ENCODE data around the gene SLC1A7.

Gene SLC1A7

DNA sequence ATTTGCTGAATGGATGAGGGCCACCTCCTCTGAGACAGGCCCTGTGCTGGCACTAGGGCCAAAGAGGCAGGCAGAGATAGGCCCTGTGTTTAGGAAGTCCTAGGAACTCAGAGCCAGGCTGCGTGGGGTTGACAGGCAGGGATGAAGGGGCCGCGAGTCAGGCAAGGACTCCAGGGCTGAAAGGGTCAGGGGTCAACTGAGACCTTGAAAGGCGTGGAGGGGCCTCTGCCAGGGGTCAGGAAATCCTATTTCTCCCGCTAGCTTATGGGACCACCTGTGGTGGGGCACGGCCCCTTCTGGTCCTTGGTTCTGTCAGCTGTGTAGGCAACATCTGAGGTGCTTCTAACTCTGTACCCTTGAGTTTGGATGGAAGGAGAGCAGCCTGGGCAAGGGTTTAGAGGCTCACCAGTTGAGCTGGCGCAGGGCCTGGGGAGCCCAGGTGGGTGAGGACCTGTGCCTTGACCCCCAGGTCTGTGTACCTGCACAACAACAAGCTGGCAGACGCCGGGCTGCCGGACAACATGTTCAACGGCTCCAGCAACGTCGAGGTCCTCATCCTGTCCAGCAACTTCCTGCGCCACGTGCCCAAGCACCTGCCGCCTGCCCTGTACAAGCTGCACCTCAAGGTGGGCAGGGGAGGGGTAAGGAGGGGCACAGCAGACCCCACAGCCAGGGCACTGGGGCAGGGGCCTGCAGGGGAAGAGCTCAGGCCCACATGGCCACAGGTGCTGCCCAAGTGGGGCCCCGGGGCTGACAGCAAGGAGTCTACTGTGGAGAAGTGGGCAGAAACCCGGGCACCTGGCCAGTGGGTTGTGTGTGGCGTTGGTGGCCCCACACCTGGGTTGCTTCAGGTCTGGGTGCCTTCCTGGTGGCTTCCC, 65.5 kb downstream of the SLC1A7 start:
- DNase-seq (ENCODE audit: low read depth in 2 of 2, low spot score in 1 of 2) = no peak

DNA sequence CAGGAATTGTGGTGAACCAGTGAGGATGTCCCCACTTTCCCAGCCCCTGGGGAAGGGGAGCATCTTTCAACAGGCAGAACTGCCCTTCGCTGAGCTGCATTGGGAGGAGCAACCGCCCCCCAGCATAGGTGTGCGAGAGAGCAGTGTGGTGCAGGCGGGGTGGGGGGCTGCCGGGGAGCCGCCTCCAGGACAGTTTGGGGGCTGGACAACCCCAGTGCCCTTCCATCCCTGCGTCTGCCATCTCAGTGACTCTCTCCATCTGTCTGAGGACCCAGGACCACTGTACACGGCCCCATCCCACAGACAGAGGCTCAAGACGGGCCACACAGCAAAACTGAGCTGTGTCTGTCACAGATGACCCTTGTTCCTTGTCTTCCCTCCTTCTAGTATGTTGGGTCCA, 66.3 kb downstream of the SLC1A7 start:
- DNase-seq (ENCODE audit: low read depth in 2 of 2, low spot score in 1 of 2) = no peak

DNA sequence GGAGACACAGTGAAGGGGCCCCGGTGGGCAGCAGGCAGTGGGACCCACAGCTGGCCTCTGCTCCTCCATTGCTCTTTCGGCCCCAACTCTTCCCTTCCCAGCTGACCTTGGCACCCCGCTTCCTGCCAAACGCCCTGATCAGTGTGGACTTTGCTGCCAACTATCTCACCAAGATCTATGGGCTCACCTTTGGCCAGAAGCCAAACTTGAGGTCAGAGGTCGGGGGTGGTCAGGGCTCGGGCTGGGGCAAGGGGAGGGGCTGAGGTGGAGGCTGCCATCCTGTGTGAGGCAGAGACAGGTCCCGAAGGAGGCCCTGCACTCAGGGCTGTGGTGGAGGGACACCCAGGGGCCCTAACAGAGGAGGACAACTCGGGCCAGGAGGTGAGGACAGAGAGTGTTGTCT, 66.7 kb downstream of the SLC1A7 start:
- no peak for DNase-seq (ENCODE audit: low read depth in 2 of 2, low spot score in 1 of 2)

DNA sequence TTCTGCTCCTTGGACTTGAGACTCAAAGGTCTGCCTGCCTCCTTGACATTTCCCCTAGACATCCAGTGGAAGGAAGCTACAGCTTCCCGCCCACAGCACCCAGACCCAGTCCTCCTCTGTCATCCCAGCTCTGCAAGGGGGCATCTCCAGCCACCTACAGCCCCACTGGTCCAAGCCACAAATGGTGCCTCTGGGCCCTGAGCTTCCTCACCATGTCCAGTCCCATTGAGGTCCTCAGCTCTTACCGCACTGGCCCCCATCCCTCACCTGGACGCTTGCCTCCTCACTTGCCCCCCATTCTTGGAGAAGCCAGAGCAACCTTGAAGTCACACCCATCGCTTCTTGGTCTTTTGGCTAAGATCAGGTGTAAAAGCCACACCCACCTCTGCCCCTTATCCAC, 67.2 kb downstream of the SLC1A7 start:
- DNase-seq (ENCODE audit: low read depth in 2 of 2, low spot score in 1 of 2) = no peak

DNA sequence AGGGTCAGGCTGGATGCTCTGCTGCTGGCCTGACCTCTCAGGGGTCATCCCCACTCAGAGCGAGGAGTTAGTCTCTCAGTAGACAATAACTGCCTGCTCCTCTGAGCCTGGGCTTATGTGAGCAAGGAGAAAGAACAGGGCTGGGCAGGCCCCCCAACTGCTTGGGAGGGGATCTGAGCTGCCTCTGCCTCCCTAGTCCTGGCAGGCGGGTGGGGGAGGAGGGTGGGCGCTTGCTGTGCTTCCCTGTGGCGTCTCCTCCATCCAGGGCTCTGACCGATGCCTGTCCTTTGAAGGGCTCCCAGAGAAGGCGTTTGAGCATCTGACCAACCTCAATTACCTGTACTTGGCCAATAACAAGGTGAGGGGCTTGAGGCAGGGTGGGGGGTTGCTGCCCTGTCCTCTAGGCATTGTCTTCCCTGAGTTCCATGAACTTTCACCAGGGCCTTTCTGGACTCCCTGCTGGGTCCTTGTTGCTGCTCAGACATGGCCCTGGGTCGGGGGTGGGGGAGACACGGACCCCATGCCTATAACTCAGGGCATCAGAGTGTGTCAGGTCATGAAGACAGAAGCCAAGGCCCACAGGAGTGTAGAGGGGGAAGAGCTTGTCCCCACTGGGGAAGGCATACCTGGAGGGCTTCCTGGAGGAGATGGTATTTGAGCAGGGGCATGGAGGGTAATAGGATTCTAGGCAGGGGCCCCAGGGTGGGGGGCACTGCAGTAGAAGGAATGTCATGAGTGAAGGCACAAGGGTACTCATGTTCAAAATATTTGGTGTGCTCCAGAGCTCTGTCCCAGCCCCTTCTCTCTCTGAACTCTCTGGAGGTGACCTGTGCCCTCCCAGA, 67.9 kb downstream of the SLC1A7 start:
- no peak for DNase-seq (ENCODE audit: low read depth in 2 of 2, low spot score in 1 of 2)

DNA sequence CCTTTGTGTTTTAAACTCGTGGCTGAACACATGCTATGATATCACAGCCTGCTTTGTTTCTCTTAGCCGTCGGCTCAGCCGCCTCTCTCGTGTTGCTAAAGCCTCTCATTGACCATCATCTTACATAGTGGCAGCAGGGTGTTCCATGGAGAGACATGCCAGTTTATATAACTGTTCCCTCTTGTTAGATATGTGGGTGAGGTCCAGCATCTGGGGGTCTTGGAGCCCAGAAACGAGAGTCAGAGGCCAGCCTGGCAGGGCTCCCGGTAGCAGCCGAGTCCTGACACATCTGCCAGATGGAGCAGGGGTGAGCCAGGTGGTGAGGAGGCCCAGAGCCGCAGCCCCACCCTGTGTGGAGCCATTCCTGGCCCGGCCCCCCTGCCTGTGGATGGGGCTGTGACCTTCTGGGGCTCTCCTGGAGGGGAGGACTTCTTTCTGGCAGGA, 68.5 kb downstream of the SLC1A7 start:
- no peak for DNase-seq (ENCODE audit: low read depth in 2 of 2, low spot score in 1 of 2)

DNA sequence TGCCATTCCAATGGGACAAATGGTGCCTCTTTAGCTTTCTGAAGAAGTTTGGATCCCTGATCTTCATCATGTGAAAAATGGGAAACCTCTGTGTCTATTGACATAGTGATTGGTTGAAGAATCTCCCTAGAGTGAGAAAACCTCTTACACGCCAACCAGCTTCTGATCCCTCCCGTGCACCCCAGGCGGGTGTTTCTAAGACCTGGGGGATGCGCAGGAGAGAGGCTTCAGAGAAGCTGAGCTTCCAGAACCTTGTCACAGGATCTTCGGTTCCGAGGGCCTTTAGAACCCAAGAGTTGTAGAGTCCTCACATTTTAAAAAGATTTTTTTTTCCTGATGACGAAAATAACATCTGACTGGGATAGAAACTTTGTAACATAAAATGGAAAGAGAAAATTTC, 69.2 kb downstream of the SLC1A7 start:
- DNase-seq (ENCODE audit: low read depth in 2 of 2, low spot score in 1 of 2) = no peak

DNA sequence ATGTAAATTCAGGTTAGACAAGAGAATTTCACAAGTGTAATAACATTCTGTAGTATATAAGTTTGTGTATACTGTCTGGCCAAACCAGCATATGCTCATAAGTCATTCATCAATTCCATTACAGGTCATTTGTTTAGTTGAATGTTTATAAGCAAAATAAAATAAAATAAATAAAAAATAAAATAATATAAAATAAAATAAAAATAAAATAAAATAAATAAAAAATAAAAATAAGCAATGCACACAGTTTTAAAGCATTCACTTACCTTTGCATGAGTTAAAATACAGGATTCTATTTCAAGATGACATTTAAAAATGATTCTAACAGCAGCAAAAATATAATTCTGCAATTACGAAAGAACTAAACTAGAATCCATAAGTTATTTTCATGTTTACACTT, 70.5 kb downstream of the SLC1A7 start:
- DNase-seq (ENCODE audit: low read depth in 2 of 2, low spot score in 1 of 2) = no peak

DNA sequence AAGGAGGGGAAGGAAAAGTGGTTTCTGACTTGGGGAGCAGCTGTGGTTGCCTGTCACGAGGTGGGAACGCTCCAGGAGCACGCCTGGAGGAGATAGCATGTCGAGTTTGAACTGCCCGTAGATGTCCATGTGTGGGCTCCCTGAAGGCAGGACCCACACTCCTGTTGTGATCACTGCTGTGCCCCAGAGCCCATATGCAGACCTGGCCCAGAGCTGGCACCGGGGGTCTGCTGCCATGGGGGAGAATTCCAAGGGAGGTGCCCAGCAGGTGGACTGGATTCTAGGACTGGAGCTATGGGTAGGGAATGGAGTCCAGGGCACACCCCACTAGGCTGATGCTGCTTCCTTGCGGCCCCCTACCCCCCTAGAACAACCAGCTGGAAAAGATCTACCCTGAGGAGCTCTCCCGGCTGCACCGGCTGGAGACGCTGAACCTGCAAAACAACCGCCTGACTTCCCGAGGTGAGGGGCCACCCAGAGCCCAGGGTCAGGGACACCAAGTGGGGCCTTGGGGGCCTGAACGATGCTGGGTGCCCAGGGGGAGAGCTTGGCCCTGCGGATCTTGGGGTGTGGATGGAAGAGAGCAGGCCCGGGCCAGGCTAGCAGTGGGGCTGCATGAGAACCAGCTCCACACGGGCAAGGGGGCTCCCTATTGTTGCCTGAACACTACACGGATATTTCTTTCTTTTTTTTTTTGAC, 71.1 kb downstream of the SLC1A7 start:
- DNase-seq (ENCODE audit: low read depth in 2 of 2, low spot score in 1 of 2) = no peak

DNA sequence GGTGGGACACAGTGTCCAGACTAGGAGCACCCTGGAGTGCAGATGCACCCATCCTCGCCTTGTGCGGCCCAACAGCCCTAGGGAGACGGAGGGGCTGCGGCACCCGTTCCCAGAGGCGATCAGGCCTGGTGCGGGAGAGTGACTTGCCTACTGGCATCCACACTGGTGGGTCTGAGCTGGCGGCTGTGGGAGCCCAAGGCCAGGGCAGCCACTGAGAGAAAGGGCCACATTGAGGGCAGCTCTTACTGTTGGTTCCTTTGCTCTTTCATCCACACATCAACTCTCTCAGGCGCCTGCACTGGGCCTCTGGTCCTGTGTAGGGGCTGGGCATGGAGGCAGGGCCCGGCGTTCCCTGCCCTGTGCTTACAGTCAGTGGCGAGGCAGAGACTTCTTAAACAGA, 71.8 kb downstream of the SLC1A7 start:
- no peak for DNase-seq (ENCODE audit: low read depth in 2 of 2, low spot score in 1 of 2)

DNA sequence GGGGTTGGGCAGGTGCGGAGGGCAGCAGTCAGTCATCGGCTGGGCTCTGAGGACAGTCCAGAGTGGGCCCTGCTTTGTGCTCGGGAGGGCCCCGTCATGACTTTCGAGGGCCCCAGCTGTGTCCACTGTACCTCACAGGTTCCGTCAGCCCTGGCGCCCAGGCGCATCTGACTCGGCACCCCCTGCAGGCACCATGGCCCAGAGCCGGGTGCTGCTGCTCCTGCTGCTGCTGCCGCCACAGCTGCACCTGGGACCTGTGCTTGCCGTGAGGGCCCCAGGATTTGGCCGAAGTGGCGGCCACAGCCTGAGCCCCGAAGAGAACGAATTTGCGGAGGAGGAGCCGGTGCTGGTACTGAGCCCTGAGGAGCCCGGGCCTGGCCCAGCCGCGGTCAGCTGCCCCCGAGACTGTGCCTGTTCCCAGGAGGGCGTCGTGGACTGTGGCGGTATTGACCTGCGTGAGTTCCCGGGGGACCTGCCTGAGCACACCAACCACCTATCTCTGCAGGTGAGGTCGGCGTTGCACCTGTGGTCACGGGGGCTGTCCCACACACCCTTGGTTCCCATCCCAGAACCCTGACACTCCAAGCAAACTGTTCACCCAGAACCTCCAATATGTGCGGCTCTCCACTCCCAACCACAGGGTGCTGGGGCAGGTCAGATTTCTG, 72.6 kb downstream of the SLC1A7 start:
- no peak for DNase-seq (ENCODE audit: low read depth in 2 of 2, low spot score in 1 of 2)

DNA sequence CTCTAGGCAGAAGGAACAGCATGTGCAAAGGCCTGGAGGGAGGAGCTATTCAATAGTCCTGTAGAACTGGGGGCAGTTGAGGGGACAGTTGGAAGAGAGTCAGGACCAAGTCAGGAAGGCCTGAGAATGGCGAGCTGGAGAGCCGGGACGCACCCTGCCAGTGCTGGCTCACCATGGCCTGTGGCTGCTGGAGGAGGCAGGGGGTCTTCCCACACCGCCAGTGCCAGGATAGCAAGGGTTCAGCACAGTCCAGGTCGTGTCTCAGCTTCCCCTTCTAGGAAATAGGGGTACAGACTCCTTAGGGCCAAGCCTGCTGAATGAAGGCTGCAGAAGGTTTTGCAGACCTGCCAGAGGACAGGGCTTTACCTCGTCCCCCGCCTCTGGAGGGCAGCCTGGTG, 73.2 kb downstream of the SLC1A7 start:
- DNase-seq (ENCODE audit: low read depth in 2 of 2, low spot score in 1 of 2) = no peak

DNA sequence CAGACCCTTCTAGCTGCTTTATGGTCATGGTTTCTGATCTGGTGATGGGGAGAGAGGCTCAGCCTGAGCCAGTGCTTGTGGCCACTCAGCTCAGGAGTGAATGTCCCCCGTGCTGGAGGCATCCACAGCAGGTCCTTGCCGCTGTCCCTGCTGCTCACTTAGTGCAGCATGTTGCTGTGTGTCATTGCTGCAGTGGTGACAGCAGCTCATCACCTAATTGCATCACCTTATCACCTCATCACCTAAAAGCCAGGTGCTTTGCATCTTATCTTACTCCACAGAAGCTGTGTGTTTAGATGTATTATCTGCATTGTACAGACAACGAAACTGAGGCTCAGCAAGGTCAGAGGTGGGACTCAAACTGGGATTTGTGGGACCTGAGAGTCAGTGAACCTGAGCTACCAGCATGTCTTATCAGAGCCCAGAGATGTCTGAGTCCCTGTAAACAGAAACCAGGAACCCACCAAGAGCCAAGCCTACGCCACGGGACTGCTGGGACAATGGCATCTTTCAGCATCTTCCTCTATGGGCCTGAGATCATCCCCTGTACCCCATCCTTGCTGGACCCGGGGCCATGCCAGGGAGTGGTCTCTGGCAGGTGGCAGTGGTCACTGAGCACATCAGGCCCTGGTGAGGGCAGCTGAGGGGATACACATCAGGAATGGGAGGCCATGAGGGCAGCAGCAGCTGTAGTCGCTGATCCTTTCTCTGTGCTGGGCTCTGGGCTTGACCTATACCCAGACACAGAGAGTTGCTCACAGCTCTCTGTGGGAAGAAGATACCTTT, 73.9 kb downstream of the SLC1A7 start:
- no peak for DNase-seq (ENCODE audit: low read depth in 2 of 2, low spot score in 1 of 2)

DNA sequence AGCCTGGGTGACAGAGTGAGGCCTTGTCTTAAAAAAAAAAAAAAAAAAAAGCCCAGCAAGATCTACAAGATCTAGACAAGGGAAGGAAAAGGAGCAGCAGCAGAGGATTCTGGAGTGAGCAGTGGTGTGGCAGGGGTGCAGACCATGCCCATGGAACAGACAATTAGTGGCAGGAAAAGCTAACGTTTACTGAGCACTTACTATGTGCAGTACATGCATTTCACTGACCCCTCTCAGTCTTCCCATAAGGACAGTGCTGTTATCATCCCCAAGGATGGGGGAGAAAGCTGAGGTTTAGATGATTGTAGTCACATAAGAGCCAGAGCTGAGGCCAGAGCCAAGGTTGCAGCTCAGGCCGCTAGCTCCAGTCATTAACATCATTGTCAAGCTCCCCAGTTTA, 74.6 kb downstream of the SLC1A7 start:
- no peak for DNase-seq (ENCODE audit: low read depth in 2 of 2, low spot score in 1 of 2)

DNA sequence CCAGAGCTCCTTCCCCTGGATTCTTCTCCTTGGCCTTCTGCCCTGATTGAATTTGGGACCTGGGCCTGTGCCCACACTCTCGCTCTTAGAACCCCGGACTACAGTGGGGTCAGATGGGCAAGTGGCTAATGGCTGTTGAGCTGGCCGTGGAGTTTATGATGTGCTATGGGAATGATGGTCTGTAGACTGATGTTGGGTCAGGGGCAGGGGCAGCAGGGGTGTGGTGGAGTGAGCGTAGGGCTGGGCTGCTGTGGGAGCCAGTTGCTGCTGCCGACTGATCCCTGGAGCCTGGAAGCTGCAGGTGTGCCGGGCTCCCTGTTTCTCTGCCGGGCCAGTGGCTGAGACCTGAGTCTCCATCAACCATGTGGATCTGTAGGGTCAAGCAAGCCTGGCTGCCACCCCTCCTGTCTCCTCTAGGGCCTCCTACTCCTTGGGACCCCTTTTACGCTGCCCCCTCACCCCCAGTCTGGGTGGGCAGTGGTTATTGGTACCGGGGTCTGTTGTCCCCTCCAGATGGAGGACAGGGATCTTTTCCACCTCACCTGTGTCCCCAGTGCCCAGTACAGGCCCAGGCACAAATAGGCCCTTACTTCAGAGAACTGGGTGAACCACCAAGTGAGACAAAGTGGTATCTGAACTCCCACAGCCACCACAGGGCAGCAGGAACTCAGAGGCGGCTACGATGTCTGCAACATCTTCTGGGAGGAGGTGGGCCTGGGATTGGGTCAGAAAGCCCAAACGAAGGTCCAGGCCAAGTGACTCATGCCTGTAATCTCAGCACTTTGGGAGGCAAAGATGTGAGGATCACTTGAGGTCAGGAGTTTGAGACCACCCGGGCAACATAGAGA, 75.3 kb downstream of the SLC1A7 start:
- no peak for DNase-seq (ENCODE audit: low read depth in 2 of 2, low spot score in 1 of 2)

DNA sequence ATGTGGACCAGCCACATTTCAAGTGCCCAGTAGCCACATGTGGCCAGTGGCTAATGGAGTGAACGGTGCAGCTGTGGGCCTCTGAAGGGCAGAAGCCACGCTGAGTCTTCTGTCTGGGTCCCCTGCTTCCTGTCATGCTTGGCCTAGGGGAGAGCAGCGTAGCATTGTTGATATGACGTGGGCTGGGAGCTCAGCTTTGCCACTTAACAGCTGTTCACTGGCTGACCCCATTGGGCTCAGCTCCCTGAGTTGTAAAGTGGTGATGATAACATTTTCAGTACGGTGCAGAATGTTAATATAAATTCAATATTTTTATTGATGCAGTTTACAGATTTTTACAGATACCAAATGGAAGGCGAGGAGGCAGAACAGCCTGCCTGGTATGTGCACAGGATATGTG, 76.0 kb downstream of the SLC1A7 start:
- no peak for DNase-seq (ENCODE audit: low read depth in 2 of 2, low spot score in 1 of 2)

DNA sequence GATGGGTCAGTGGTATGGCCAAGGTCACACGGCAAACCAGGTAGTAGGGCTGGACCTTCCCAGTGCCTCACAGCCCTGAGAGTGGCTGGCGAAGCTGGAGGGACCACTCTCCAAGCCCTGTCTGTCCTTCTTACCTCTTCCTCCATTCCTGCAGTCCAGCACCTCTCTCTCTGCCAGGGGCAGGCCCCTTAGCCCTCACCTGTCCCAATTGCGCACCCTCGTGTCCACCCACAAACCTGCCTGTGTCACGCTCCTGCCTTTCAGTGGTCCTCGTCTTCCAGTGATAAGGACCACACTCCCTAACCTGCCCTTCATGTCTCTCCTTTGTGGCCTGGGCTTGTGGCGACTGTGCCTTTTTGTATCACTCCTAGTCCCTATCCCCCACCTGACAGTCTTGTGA, 77.0 kb downstream of the SLC1A7 start:
- DNase-seq (ENCODE audit: low read depth in 2 of 2, low spot score in 1 of 2) = no peak

DNA sequence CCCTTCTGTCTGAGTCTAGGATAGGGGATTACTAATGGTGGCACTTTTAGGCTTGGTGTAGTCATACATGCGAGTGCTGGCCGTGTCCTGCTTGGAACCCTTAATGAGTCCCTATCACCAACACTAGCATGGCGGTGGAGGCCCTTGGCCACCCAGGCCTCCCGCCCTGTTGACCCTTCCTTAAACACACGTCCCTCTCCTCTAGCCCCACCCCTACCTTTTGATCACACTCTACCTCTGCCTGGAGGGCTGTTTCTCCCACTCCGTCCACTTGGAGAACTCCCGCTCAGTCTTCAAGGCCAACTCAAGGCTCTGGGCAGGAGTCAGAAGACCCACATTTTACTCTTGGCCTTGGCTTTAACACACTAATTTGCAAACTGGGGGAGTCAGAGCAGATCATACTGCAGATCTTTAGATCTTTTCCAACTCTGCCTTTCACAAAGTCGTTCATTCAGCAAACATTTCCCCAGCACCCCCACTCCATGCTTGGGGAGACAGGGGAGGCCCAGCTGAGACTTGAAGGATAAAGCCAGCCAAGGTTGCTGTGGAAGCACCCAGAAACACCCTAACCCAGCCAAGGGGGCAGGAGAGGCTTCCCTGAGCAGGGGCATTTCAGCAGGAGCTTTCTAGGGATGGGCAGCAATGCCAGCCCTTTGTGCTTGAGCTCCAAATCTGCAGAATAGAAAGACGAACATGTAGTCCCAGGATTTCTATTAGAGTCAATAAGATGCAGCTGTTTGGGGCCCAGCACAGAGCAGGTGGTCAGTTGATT, 78.5 kb downstream of the SLC1A7 start:
- no peak for DNase-seq (ENCODE audit: low read depth in 2 of 2, low spot score in 1 of 2)

Data from stimulated activated CD8-positive, alpha-beta memory T cell treated with anti-CD3 and anti-CD28 coated beads, Interleukin-4, amount 100 ng/mL, for 4 hours (primary cell).